GM12874 (cell line): ENCODE results near the gene RPA1.

Experiments
- CTCF ChIP-seq: IDR thresholded peaks from 2 replicates; pipeline ENCODE4 v1.5.1; 2011; ENCODE audit warnings: low read depth, mild to moderate bottlenecking, control low read depth, low read length, moderate library complexity; ENCODE audit not compliant: insufficient read depth

The RPA1 gene

DNA sequence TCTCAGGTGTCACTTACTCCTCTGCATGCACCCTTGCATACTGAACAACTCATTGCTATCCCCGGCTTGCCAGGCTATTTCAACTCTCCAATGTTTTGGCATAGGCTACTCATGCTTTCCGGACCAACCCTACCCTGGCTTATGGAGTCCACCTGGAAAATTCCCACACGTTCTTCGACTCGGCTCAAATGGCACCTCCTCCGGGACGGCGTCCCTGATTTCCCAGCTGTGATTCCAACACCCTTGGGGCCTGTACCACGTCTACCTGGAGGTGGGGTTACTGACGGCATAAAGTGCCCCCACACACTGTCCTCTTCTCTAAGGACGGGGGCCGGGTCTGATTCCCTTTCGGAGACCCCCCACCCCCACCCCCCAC lies 601 bp upstream of the RPA1 start:
- no peak for TF ChIP-seq CTCF

DNA sequence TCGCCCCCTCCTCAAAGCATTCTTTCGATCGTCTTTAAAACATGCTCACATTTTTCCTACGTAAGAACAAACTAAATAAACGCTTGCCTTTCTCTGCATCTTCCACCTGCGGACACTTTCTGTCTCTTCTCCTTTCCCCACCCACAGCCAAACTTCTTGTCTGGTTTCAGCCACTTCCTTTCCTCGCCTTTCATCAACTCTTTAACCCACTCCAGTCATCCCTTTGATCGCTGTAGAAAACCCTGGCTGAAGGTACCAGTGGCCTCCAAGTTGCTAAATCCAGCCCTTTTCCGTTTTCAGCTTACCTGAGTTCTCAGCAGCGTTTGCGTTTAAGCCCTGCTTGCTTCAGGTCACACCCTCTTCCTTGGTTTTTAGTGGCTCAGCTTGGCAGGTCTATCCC lies 483 bp downstream of the RPA1 start:
- TF ChIP-seq CTCF, result no peak

- no peak for TF ChIP-seq CTCF
These were observed 4.8 kb downstream of the RPA1 start for GRCh38 chr17:1834380-1835149.

- TF ChIP-seq CTCF, result no peak
These were observed 9.7 kb downstream of the RPA1 start for GRCh38 chr17:1839516-1839915.

DNA sequence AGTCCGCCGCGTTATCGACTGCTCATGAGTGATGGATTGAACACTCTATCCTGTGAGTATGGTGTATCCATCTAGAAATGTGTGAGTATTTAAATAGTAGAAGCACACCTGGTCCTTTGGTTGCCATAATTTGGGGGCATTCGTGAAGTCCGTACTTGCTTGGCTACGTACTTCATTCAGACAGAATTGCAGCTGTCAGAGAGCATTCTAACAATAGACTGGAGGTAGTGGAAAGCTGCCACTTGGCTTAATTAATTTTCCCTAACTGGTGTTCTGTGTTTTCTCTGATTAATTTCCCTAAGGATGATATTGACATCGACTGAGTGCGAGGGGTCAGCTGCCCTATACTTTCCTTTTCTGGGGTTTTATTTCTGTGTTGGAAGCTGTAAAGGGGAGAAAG lies 14.1 kb downstream of the RPA1 start:
- no peak for TF ChIP-seq CTCF

- no peak for TF ChIP-seq CTCF
These were observed 17.4 kb downstream of the RPA1 start for GRCh38 chr17:1847191-1847590.

DNA sequence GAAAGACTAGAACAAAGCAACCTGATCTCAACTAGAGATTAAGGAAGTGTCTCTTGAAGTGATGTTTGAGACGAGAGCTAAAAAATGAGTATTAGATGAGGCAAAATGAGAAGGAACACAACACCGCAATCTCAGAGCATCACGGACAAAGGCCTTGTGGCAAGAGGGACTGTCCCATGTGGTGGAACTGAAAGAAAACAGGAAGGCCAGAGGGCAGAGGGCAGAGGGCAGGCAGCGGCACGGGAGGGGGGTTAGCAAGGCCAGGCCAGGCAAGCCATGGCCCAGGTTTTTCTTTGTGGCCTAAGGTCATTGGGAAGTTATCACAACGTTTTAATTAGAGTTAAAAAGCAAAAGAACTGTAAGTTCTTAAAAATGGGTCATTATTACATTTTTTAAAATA lies 22.5 kb downstream of the RPA1 start:
- TF ChIP-seq CTCF, result no peak

GRCh38 chr17:1853698-1854097 lies 23.9 kb downstream of the RPA1 start:
- TF ChIP-seq CTCF, result no peak
